Measurements from ENCODE around the gene CATSPERE. TPM values are rescaled to one million over a fixed set of nuclear protein-coding genes. Genes with fewer than 3 reads are reported as not detected.

CATSPERE gene
- total and polyA plus RNA-seq, 2 of the 8 experiments (the other 6 are each of a cell fraction or from before 2014, with no cell fraction given) = 0.05 to 0.45 TPM

GRCh38 chr1:244633140-244633539 is 172.1 kb downstream of the CATSPERE start (continued):
- no peak for TF ChIP-seq CHD2 (IDR thresholded peaks at IDR 0.05; ENCODE audit: low read length)
- TF ChIP-seq BCL11A (IDR thresholded peaks at IDR 0.05; ENCODE audit: low read depth in 2 of 2, low read length in 2 of 2) = no peak
- no peak for TF ChIP-seq POU5F1 (IDR thresholded peaks at IDR 0.05; ENCODE audit: low read depth, low read length)
- TF ChIP-seq EZH2 (IDR thresholded peaks at IDR 0.05; ENCODE audit: low read depth, low read length, severe bottlenecking) = no peak
- no peak for TF ChIP-seq TEAD4 (IDR thresholded peaks at IDR 0.05; ENCODE audit: low read depth, low read length)
